ENCODE measurements around the gene PREX1. TPM values are rescaled to one million over a fixed set of nuclear protein-coding genes. Genes with fewer than 3 reads are reported as not detected.

The PREX1 gene
- total RNA-seq, 1 donor from 2014 or later: 78.2 TPM

DNA sequence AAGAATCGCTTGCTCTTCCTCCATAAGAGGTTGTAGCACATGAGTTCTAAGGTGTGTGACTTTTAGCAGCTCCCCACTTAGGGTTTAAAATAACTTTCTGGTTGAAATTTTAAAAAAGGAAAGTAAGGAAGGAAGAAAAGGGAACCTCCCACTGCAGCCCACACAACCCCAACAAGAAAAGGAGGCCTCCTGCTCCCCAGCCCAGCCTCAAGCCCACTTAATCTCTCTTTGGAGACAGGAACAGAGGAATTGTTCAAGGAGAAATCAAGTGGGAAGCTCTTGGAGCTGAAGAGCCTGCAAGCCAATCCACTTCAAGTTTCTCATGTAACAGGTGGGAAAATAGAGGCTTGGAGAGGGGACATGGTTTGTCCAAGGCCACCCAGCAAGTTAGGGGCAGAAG, 39.1 kb upstream of the PREX1 start:
- Histone ChIP-seq H3K36me3 (no peaks in the 10 kb centered on the region), H3K4me1 (peaks cover under 1% of the 10 kb centered on the region), H3K27ac (no peak overlapping the region), H3K4me3 (no peak overlapping the region), H3K27me3 (ENCODE audit: low read depth) (peaks cover 27% of the 10 kb centered on the region), H3K9me3 (no peaks in the 10 kb centered on the region)
- TF ChIP-seq, protein P1, sequence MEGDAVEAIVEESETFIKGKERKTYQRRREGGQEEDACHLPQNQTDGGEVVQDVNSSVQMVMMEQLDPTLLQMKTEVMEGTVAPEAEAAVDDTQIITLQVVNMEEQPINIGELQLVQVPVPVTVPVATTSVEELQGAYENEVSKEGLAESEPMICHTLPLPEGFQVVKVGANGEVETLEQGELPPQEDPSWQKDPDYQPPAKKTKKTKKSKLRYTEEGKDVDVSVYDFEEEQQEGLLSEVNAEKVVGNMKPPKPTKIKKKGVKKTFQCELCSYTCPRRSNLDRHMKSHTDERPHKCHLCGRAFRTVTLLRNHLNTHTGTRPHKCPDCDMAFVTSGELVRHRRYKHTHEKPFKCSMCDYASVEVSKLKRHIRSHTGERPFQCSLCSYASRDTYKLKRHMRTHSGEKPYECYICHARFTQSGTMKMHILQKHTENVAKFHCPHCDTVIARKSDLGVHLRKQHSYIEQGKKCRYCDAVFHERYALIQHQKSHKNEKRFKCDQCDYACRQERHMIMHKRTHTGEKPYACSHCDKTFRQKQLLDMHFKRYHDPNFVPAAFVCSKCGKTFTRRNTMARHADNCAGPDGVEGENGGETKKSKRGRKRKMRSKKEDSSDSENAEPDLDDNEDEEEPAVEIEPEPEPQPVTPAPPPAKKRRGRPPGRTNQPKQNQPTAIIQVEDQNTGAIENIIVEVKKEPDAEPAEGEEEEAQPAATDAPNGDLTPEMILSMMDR (IDR thresholded peaks at IDR 0.05): no peak
- intact Hi-C loops (cut with DNase I): no loop called here
- no peak for ATAC-seq
- DNase-seq: no peak

DNA sequence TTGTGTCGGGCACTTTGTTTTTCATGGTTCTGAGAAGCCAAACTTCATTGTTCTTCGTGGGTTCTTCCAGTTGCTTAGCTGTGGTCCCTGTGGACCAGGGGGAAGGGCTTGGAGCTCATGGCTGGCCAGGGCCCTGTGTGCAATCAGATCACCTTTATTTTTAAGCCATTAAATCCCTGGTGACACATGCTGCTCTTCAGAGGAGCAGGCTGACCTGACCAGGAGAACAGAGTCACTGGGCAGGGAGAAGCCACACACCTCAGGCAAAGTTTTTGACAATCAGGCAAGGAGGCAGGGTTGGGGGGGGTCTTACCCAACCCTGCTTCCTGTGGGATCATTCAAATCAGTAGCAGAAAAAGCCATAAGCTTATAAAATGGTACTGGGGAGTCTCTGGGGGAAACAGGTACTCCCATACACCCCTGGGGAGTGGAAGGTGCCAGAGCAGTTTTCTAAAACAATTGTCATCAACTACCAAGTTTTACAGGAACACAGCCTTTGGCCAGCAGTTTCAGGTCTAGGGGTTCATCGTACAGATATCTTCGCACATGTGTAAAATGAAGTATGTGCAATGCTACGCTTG, 37.0 kb upstream of the PREX1 start:
- intact Hi-C loops (cut with DNase I): no loop called here
- no peak overlapping the region for H3K4me3 ChIP-seq
- no peaks in the 10 kb centered on the region for H3K36me3 ChIP-seq
- peaks cover 27% of the 10 kb centered on the region for H3K27me3 ChIP-seq (ENCODE audit: low read depth)
- TF ChIP-seq, protein P1 (IDR thresholded peaks at IDR 0.05): no peak
- H3K9me3 ChIP-seq: no peaks in the 10 kb centered on the region
- no peaks in the 10 kb centered on the region for H3K4me1 ChIP-seq
- no peak overlapping the region for H3K27ac ChIP-seq
- ATAC-seq (no peak), DNase-seq (no peak)

DNA sequence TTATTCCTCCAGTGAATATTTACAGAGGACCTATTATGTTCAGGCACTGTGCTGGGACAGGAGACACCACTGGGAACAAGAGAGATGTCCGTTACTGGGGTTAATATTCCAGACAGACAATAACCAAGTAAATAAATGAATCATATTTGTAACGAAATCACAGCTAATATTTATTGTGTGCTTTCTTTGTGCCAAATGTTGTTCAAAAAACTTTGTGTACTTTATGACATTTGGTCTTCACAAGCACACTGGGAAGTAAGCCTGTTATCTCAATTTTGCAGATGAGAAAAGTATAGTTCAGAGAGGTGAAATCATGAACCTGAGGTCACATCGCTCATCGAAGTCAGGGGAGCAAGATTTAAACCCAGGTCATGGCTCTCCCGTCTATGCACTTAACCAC, 36.5 kb upstream of the PREX1 start:
- ATAC-seq (no peak), DNase-seq (no peak)
- H3K27ac ChIP-seq: no peak overlapping the region
- no peaks in the 10 kb centered on the region for H3K36me3 ChIP-seq
- intact Hi-C loops (cut with DNase I): no loop called here
- TF ChIP-seq, protein P1 (IDR thresholded peaks at IDR 0.05): no peak
- H3K4me1 ChIP-seq: no peaks in the 10 kb centered on the region
- H3K4me3 ChIP-seq: no peak overlapping the region
- H3K9me3 ChIP-seq: no peaks in the 10 kb centered on the region
- H3K27me3 ChIP-seq (ENCODE audit: low read depth): peaks cover 27% of the 10 kb centered on the region

DNA sequence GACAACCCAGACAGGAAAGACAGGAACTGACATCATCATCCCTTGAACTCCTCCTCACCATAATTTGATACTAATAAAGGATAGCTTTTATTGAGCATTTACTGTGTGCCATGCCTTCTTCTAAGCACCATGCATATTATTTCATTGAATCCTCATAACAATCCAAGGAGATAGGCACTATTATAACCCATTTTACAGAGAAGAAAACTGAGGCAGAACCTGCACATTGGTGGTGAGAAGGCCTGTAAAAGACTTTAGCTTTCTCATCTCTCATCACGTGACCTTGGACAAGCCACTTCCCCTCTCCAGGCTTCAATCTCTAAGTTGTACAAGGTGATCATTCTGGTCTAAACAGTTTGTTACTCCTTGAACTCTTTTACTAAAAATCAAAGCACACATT, 34.5 kb upstream of the PREX1 start:
- Histone ChIP-seq H3K27me3 (ENCODE audit: low read depth) (peaks cover 28% of the 10 kb centered on the region), H3K27ac (no peak overlapping the region), H3K9me3 (no peaks in the 10 kb centered on the region), H3K36me3 (no peaks in the 10 kb centered on the region), H3K4me3 (no peak overlapping the region), H3K4me1 (peaks cover 3% of the 10 kb centered on the region)
- DNase-seq (no peak), ATAC-seq (no peak)
- intact Hi-C loops (cut with DNase I): no loop called here
- TF ChIP-seq, protein P1 (IDR thresholded peaks at IDR 0.05): no peak

DNA sequence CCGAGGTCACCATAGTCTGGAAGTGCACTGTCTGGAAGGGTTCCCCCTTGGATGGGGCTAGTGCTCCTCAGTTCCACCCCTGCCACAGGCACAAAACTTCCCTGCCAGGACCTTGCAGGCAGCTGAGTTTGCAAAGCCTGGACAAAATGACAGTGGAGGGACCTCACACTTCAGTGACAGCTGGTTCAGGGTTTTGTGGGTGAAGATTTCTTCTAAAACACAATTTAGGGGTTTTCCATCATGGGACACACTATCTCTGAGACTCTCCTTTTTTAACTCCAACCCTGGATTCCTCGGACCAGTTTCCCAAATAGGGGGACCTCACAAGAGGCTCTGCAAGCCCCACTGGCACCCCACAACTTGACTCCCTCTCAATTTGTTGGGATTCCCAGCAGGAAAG, 33.6 kb upstream of the PREX1 start:
- H3K36me3 ChIP-seq: no peaks in the 10 kb centered on the region
- H3K27ac ChIP-seq: no peak overlapping the region
- no peak for ATAC-seq
- H3K4me3 ChIP-seq: no peak overlapping the region
- intact Hi-C loops (cut with DNase I): no loop called here
- H3K4me1 ChIP-seq: peaks cover 3% of the 10 kb centered on the region
- H3K27me3 ChIP-seq (ENCODE audit: low read depth): peaks cover 32% of the 10 kb centered on the region
- TF ChIP-seq, protein P1 (IDR thresholded peaks at IDR 0.05): no peak
- no peak for DNase-seq
- H3K9me3 ChIP-seq: no peaks in the 10 kb centered on the region

All from lower lobe of right lung (tissue), 2 donors.